ENCODE results near the gene FOXB2. TPM values are rescaled to one million over a fixed set of nuclear protein-coding genes. Genes with fewer than 3 reads are reported as not detected.

FOXB2 gene
- polyA plus RNA-seq, 1 of the 3 experiments (the other 2 are of a cell fraction), result not detected

- H3K9ac ChIP-seq, result no peak overlapping the region
- no peaks in the 10 kb centered on the region for H4K20me1 ChIP-seq (ENCODE audit: insufficient read depth)
- H3K4me3 ChIP-seq (ENCODE audit: low read depth in 2 of 2, low read length in 1 of 2), result peak overlapping the region in 1 of 2 experiments; percentile 50; a peak in 2 of 4 replicates
- no peaks in the 10 kb centered on the region for H3K9me2 ChIP-seq
- no peak overlapping the region for H2AFZ ChIP-seq (ENCODE audit: low read depth)
- H3K4me2 ChIP-seq, result no peak overlapping the region
- H3K9me3 ChIP-seq, result no peaks in the 10 kb centered on the region
- peaks cover 81% of the 10 kb centered on the region for H3K27me3 ChIP-seq (ENCODE audit: insufficient read depth)
- WGBS (ENCODE audit: low lambda C conversion rate), result 12% methylated on average over 31 of the region's 42 CpGs
- peak; percentile 54 for TF ChIP-seq RAD21 (IDR thresholded peaks at IDR 0.05; ENCODE audit: low read length)
- TF ChIP-seq GATA2 (CRISPR knock-in tag; IDR thresholded peaks at IDR 0.05), result no peak
- TF ChIP-seq CTCF (IDR thresholded peaks at IDR 0.05), result peak; percentile 74
- no peak for TF ChIP-seq NRF1 (IDR thresholded peaks at IDR 0.05; ENCODE audit: low read depth, low read length)
- TF ChIP-seq SMC3 (IDR thresholded peaks at IDR 0.05; ENCODE audit: low read depth, low read length), result peak; percentile 45
- no peak for TF ChIP-seq YY1 (IDR thresholded peaks at IDR 0.05; ENCODE audit: low read depth)
- no peak for TF ChIP-seq REST (IDR thresholded peaks at IDR 0.05; ENCODE audit: low read depth, low read length)
- H3K4me1 ChIP-seq (ENCODE audit: control insufficient read depth in 1 of 2, insufficient read depth in 2 of 2, low read depth in 1 of 2, low read length in 1 of 2), result no peaks in the 10 kb centered on the region; a peak in 1 of 4 replicates
- no peaks in the 10 kb centered on the region for H3K79me2 ChIP-seq (ENCODE audit: insufficient read depth)
- no peak overlapping the region for H3K27ac ChIP-seq (ENCODE audit: low read depth in 2 of 2, low read length in 1 of 2)
- H3F3A ChIP-seq (replicated peaks; ENCODE audit: insufficient read depth), result no peaks in the 10 kb centered on the region
- ChIA-PET CTCF (no interaction called here), POLR2A (no interaction called here)
- DNase-seq, result peak; percentile 77
- H3K36me3 ChIP-seq (replicated peaks in 1 of 2; ENCODE audit: control insufficient read depth in 1 of 2, insufficient read depth in 2 of 2, low read length in 1 of 2), result no peaks in the 10 kb centered on the region
Observed at GRCh38 chr9:77011973-77012821, 7.3 kb upstream of the FOXB2 start.

- no peak overlapping the region for H2AFZ ChIP-seq (ENCODE audit: low read depth)
- H3K4me3 ChIP-seq (ENCODE audit: low read depth in 2 of 2, low read length in 1 of 2), result no peak overlapping the region
- H3K9ac ChIP-seq, result no peak overlapping the region
- no peak overlapping the region for H3K27ac ChIP-seq (ENCODE audit: low read depth in 2 of 2, low read length in 1 of 2)
- peaks cover 82% of the 10 kb centered on the region for H3K27me3 ChIP-seq (ENCODE audit: insufficient read depth)
- POLR2A ChIA-PET, result no interaction called here
- 18% methylated on average over 21 of the region's 21 CpGs for WGBS (ENCODE audit: low lambda C conversion rate)
- H3K4me1 ChIP-seq (ENCODE audit: control insufficient read depth in 1 of 2, insufficient read depth in 2 of 2, low read depth in 1 of 2, low read length in 1 of 2), result no peaks in the 10 kb centered on the region; a peak in 1 of 4 replicates
- H3K36me3 ChIP-seq (replicated peaks in 1 of 2; ENCODE audit: control insufficient read depth in 1 of 2, insufficient read depth in 2 of 2, low read length in 1 of 2), result no peaks in the 10 kb centered on the region
- no peak overlapping the region for H3K4me2 ChIP-seq
- no peaks in the 10 kb centered on the region for H4K20me1 ChIP-seq (ENCODE audit: insufficient read depth)
- no peaks in the 10 kb centered on the region for H3K9me3 ChIP-seq
- TF ChIP-seq REST (IDR thresholded peaks at IDR 0.05; ENCODE audit: low read depth, low read length) (no peak), MXI1 (IDR thresholded peaks at IDR 0.05; ENCODE audit: low read depth, low read length) (no peak), MAX (IDR thresholded peaks at IDR 0.05; ENCODE audit: low read depth) (no peak), RAD21 (IDR thresholded peaks at IDR 0.05; ENCODE audit: low read length) (no peak), USF2 (IDR thresholded peaks at IDR 0.05; ENCODE audit: borderline replicate concordance, low read depth, low read length) (no peak), ELF1 (IDR thresholded peaks at IDR 0.05) (no peak)
- CTCF ChIA-PET, result interaction anchor here (0.7 to 1.7 kb wide), 5 partner anchors 17 to 204 kb away, joined by 3 to 7 read pairs (median 3); no protein-coding TSS in a partner anchor
- H3F3A ChIP-seq (replicated peaks; ENCODE audit: insufficient read depth), result no peaks in the 10 kb centered on the region
- no peaks in the 10 kb centered on the region for H3K9me2 ChIP-seq
- DNase-seq, result peak; percentile 12
- H3K79me2 ChIP-seq (ENCODE audit: insufficient read depth), result no peaks in the 10 kb centered on the region
Observed at GRCh38 chr9:77013206-77013931, 6.1 kb upstream of the FOXB2 start.
